ENCODE results near the gene C19orf25.

- TF ChIP-seq EZH2 (IDR thresholded peaks at IDR 0.05), result no peak
- TF ChIP-seq POLR2AphosphoS5 (IDR thresholded peaks at IDR 0.05; ENCODE audit: borderline replicate concordance, low read depth, low read length), result no peak
- TF ChIP-seq FOXP2 (optimal IDR thresholded peaks at IDR 0.05; ENCODE audit: control extremely low read depth, extremely low read length, insufficient read depth), result no peak
Observed at GRCh38 chr19:1472231-1473084, 6.6 kb downstream of the C19orf25 start.

Data from SK-N-MC (cell line).